ENCODE data around the gene AREG. TPM values are rescaled to one million over a fixed set of nuclear protein-coding genes. Genes with fewer than 3 reads are reported as not detected.

Gene AREG
- total and polyA plus RNA-seq, 2 experiments from 2014 or later, result 0.45 TPM; not detected in 1

DNA sequence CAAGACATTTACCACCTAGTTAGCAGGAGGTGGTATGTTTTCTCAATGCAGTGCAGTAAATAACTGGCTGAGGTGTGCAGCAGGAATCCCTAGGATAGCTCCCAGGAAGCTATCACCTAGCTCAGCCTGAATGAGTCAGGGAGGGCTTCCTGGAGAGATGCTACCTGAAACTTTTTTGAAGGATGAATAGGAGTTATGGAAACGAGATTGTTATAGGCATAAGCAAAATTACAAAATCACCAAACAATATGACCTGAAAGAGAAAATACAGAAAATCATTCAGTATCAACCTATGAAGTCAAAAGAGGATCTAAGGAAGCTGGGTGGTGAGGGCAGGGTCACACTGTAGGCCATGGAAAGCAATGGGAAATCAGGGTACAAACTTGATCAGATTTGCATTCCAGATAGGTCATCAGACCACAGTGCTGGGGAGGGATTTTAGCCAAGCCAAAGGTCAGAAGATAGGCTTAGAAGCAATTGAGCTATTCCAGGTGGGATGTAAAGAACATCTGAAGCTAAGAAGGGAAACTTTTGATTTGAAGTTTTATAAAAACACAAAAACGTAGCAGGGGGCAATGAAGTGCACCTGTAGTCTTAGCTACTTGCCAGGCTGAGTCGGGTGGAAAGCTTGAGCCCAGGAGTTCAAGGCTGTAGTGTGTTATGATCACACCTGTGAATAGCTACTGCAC lies 11.3 kb downstream of the AREG start:
- DNase-seq (ENCODE audit: low spot score) (no peak), ATAC-seq (no peak)
- Mint-ChIP-seq H3K36me3 (ENCODE audit: low read depth) (no peaks in the 10 kb centered on the region), H3K27ac (no peak overlapping the region), H3K9me3 (no peaks in the 10 kb centered on the region), H3K4me3 (no peak overlapping the region), H3K4me1 (peaks cover 3% of the 10 kb centered on the region; the same call in 2 of the 3 replicates), H3K27me3 (ENCODE audit: insufficient read depth, low read depth, poor library complexity) (no peaks in the 10 kb centered on the region)
- H3K4me3 ChIP-seq, result no peak overlapping the region
- no peaks in the 10 kb centered on the region for H3K79me2 ChIP-seq (replicated peaks; ENCODE audit: insufficient read depth)
- no peak overlapping the region for H2AFZ ChIP-seq
- H4K20me1 ChIP-seq (replicated peaks; ENCODE audit: insufficient read depth), result no peaks in the 10 kb centered on the region
- no peak for TF ChIP-seq EZH2 (IDR thresholded peaks at IDR 0.05; ENCODE audit: low read depth, unreplicated experiment)
- TF ChIP-seq POLR2AphosphoS5 (IDR thresholded peaks at IDR 0.05; ENCODE audit: low read depth), result no peak
- TF ChIP-seq ZNF331 (CRISPR knock-in tag; IDR thresholded peaks at IDR 0.05; ENCODE audit: low read depth), result no peak
- TF ChIP-seq, protein P1, sequence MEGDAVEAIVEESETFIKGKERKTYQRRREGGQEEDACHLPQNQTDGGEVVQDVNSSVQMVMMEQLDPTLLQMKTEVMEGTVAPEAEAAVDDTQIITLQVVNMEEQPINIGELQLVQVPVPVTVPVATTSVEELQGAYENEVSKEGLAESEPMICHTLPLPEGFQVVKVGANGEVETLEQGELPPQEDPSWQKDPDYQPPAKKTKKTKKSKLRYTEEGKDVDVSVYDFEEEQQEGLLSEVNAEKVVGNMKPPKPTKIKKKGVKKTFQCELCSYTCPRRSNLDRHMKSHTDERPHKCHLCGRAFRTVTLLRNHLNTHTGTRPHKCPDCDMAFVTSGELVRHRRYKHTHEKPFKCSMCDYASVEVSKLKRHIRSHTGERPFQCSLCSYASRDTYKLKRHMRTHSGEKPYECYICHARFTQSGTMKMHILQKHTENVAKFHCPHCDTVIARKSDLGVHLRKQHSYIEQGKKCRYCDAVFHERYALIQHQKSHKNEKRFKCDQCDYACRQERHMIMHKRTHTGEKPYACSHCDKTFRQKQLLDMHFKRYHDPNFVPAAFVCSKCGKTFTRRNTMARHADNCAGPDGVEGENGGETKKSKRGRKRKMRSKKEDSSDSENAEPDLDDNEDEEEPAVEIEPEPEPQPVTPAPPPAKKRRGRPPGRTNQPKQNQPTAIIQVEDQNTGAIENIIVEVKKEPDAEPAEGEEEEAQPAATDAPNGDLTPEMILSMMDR (conservative IDR thresholded peaks at IDR 0.05; ENCODE audit: low read depth in 2 of 2), result no peak
- no peak for TF ChIP-seq CREB1 (CRISPR knock-in tag; IDR thresholded peaks at IDR 0.05; ENCODE audit: low read depth)
- H3K36me3 ChIP-seq (ENCODE audit: insufficient read depth), result no peaks in the 10 kb centered on the region
- H3F3A ChIP-seq (replicated peaks; ENCODE audit: low read depth), result no peaks in the 10 kb centered on the region
- no peaks in the 10 kb centered on the region for H3K9me2 ChIP-seq (ENCODE audit: insufficient read depth)
- no peak overlapping the region for H3K4me2 ChIP-seq
- H3K4me1 ChIP-seq (ENCODE audit: insufficient read depth), result no peaks in the 10 kb centered on the region
- H3K27ac ChIP-seq (ENCODE audit: low read depth), result no peak overlapping the region
- H3K27me3 ChIP-seq (ENCODE audit: insufficient read depth), result no peaks in the 10 kb centered on the region

DNA sequence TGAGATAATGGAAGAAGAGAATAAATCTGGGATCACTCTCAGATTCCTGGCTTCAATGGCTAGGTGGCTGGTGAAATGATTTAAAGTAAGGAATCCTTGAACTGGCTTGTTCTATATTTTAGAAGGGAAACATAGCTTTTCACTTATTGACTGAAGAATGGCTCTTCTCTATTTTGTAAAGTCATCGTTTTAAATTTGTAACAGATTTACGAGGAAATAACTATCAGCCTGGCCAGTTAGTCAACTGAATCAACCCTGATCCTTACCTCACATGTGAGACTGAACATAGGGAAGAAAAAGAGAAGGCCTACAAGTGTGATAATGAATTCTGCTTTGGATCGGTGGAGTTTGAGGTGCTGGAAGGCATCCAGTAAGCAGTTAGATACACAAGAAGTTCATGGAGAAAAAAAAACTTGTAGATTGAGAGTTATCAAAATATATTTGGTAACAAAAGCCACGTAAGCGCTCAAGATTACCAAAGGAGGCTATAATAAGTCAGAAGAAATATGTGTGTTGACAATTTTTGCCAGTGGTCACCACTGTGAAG lies 12.0 kb downstream of the AREG start:
- Mint-ChIP-seq H3K27me3 (ENCODE audit: insufficient read depth, low read depth, poor library complexity) (no peaks in the 10 kb centered on the region), H3K9me3 (no peaks in the 10 kb centered on the region), H3K4me1 (no peaks in the 10 kb centered on the region), H3K27ac (no peak overlapping the region), H3K36me3 (ENCODE audit: low read depth) (no peaks in the 10 kb centered on the region), H3K4me3 (no peak overlapping the region)
- Histone ChIP-seq H3K9me2 (ENCODE audit: insufficient read depth) (no peaks in the 10 kb centered on the region), H3K36me3 (ENCODE audit: insufficient read depth) (no peaks in the 10 kb centered on the region), H3K4me2 (no peak overlapping the region), H3K27ac (ENCODE audit: low read depth) (no peak overlapping the region), H3K79me2 (replicated peaks; ENCODE audit: insufficient read depth) (no peaks in the 10 kb centered on the region), H3K4me1 (ENCODE audit: insufficient read depth) (no peaks in the 10 kb centered on the region), H3F3A (replicated peaks; ENCODE audit: low read depth) (no peaks in the 10 kb centered on the region), H3K27me3 (ENCODE audit: insufficient read depth) (no peaks in the 10 kb centered on the region), H4K20me1 (replicated peaks; ENCODE audit: insufficient read depth) (no peaks in the 10 kb centered on the region), H3K4me3 (no peak overlapping the region), H2AFZ (no peak overlapping the region)
- ATAC-seq, result no peak
- TF ChIP-seq NANOG (IDR thresholded peaks at IDR 0.05; ENCODE audit: borderline replicate concordance), result no peak
- TF ChIP-seq, protein P2, sequence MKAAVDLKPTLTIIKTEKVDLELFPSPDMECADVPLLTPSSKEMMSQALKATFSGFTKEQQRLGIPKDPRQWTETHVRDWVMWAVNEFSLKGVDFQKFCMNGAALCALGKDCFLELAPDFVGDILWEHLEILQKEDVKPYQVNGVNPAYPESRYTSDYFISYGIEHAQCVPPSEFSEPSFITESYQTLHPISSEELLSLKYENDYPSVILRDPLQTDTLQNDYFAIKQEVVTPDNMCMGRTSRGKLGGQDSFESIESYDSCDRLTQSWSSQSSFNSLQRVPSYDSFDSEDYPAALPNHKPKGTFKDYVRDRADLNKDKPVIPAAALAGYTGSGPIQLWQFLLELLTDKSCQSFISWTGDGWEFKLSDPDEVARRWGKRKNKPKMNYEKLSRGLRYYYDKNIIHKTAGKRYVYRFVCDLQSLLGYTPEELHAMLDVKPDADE (IDR thresholded peaks at IDR 0.05), result no peak
- TF ChIP-seq, protein P1 (conservative IDR thresholded peaks at IDR 0.05; ENCODE audit: low read depth in 2 of 2), result no peak
- no peak for TF ChIP-seq EZH2 (IDR thresholded peaks at IDR 0.05; ENCODE audit: low read depth, unreplicated experiment)
- TF ChIP-seq CREB1 (CRISPR knock-in tag; IDR thresholded peaks at IDR 0.05; ENCODE audit: low read depth), result no peak
- no peak for TF ChIP-seq POLR2AphosphoS5 (IDR thresholded peaks at IDR 0.05; ENCODE audit: low read depth)
- TF ChIP-seq JUNB (IDR thresholded peaks at IDR 0.05; ENCODE audit: unreplicated experiment), result no peak
- DNase-seq (ENCODE audit: low spot score), result no peak
